Stimulated activated CD8-positive, alpha-beta memory T cell treated with anti-CD3 and anti-CD28 coated beads, Interleukin-12 subunit alpha, Interleukin-12 subunit beta, amount 100 ng/mL, for 24 hours (primary cell): Measurements from ENCODE around the gene CIAO2B.

Experiments used
- DNase-seq: peaks from one replicate; pipeline ENCODE4 v3.0.0-alpha.2; 2020; ENCODE audit errors: extremely low read depth

Gene CIAO2B

DNA sequence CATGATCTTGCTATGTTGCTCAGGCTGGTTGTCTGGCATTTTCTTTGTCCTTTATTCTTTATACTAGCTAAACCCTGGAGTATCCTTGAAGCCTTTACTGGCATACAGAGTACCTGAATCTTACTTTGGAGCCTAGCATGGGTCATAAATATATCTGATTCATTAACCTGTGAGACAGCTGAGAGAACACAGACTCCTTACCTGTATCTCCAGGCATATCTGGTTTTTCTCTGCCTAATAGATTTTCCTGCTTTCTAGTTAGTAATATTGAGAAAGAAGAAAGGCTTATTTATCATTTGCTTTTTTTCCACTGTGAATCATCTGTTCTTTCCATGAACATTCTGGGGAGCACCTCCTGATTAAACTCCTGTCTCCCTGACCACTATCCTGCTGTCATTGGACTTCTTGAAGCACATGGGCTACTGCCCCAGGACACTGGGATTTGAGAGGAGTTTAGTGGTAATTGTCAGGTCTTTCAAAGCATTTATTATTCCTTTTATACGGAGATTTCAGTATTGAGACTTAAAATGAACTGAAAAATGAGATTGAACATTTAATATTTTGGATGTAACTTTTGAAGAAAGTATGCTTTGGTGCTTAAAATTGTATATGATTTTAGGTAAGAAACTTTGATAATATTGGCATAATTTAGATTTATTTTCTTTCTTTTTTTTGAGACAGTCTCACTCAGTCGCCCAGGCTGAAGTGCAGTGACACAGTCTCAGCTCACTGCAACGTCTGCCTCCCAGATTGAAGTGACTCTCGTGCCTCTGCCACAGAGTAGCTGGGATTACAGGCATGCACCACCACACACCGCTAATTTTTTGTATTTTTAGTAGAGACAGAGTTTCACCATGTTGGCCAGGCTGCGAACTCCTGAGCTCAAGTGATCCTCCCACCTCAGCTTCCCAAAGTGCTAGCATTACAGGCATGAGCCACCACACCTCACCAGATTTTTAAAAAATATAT lies 45.3 kb downstream of the CIAO2B start:
- DNase-seq: no peak

DNA sequence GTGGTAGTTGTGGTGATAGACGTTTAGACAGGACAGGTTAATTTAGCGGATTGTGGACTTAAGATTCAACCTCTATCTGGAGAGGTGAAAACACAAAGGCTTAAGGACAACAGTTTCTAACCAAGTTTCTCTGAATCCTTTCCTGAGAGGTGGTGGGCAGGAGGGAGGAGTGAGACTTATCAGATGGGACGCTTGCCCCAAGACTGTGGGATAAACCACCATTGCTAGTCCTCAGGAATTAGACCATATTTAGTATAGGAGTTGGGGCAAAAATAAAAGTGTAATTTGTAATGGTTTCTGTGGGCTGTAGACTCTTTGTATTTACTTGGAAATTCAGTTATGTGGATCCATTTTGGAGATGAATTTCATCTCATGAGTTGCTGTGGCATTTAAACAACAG lies 47.3 kb downstream of the CIAO2B start:
- no peak for DNase-seq

DNA sequence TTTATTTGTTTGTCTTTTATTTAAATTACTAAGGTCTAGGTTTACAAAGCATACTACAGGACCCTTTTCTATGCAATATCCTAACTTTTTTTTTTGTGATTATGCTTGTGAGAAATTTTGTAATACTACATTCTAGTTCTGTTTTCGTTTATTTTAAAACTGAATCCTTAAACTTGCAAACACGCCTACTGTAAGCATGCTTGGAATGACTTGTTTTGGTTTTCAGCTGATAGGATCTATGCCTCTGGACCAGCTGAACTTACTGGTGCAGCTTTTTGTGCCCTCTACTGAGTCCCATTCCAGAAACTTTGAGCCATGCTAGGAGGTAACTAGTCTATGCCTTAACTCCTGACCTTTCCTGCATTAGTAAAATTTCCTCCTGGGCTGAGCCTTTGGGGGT lies 47.9 kb downstream of the CIAO2B start:
- DNase-seq: no peak

DNA sequence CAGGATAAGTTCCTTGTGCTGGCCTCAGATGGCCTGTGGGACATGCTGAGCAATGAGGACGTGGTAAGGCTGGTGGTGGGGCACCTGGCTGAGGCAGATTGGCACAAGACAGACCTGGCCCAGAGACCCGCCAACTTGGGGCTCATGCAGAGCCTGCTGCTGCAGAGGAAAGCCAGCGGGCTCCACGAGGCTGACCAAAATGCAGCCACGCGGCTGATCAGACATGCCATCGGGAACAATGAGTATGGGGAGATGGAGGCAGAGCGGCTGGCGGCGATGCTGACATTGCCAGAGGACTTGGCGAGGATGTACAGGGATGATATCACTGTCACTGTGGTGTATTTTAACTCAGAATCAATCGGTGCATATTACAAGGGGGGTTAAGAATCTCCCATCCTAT lies 48.7 kb downstream of the CIAO2B start:
- no peak for DNase-seq

DNA sequence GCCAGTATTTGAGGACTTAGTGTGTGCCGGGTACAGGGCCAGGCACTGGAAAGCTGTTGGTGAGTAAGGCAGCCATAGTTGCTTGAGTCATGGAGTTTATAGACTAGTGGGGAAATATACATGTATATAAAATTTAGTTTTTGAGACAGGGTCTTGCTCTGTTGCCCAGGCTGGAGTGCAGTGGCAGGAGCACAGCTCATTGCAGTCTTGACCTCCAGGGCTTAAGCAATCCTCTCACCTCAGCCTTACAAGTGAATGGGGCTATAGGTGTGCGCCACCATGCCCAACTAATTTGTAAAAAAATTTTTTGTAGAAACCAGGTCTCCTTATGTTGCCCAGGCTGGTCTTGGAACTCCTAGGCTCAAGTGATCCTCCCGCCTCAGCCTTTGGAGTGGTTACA lies 51.5 kb downstream of the CIAO2B start:
- no peak for DNase-seq
